ENCODE results near the gene PRKAG2. TPM values are rescaled to one million over a fixed set of nuclear protein-coding genes. Genes with fewer than 3 reads are reported as not detected.

PRKAG2 gene
- total RNA-seq, 1 donor from 2014 or later: 20.6 TPM

- Mint-ChIP-seq H3K9me3 (ENCODE audit: low read depth) (peaks cover 3% of the 10 kb centered on the region), H3K36me3 (ENCODE audit: insufficient read depth) (no peaks in the 10 kb centered on the region), H3K4me3 (ENCODE audit: low read depth) (no peak overlapping the region), H3K4me1 (ENCODE audit: low read depth) (peaks cover 20% of the 10 kb centered on the region), H3K27ac (no peak overlapping the region), H3K27me3 (peaks cover 56% of the 10 kb centered on the region)
- TF ChIP-seq CTCF (IDR thresholded peaks at IDR 0.05; ENCODE audit: unreplicated experiment): no peak
- DNase-seq (ENCODE audit: low spot score, unreplicated experiment): no peak
Observed at GRCh38 chr7:151808400-151809145, 68.3 kb downstream of the PRKAG2 start.

GRCh38 chr7:151807846-151808245, 69.1 kb downstream of the PRKAG2 start:
- TF ChIP-seq CTCF (IDR thresholded peaks at IDR 0.05; ENCODE audit: unreplicated experiment): no peak
- no peak for DNase-seq (ENCODE audit: low spot score, unreplicated experiment)
- peaks cover 3% of the 10 kb centered on the region for H3K9me3 Mint-ChIP-seq (ENCODE audit: low read depth)
- H3K36me3 Mint-ChIP-seq (ENCODE audit: insufficient read depth): no peaks in the 10 kb centered on the region
- no peak overlapping the region for H3K4me3 Mint-ChIP-seq (ENCODE audit: low read depth)
- H3K4me1 Mint-ChIP-seq (ENCODE audit: low read depth): peaks cover 13% of the 10 kb centered on the region
- H3K27me3 Mint-ChIP-seq: peaks cover 49% of the 10 kb centered on the region
- H3K27ac Mint-ChIP-seq: no peak overlapping the region

- Mint-ChIP-seq H3K27me3 (peaks cover 51% of the 10 kb centered on the region), H3K36me3 (ENCODE audit: insufficient read depth) (no peaks in the 10 kb centered on the region), H3K4me3 (ENCODE audit: low read depth) (no peak overlapping the region), H3K27ac (no peak overlapping the region), H3K9me3 (ENCODE audit: low read depth) (peaks cover 3% of the 10 kb centered on the region), H3K4me1 (ENCODE audit: low read depth) (peaks cover 13% of the 10 kb centered on the region)
- TF ChIP-seq CTCF (IDR thresholded peaks at IDR 0.05; ENCODE audit: unreplicated experiment): no peak
- no peak for DNase-seq (ENCODE audit: low spot score, unreplicated experiment)
Observed at GRCh38 chr7:151806952-151807775, 69.8 kb downstream of the PRKAG2 start.

GRCh38 chr7:151806204-151806603, 70.7 kb downstream of the PRKAG2 start:
- DNase-seq (ENCODE audit: low spot score, unreplicated experiment): no peak
- no peak overlapping the region for H3K4me3 Mint-ChIP-seq (ENCODE audit: low read depth)
- no peak for TF ChIP-seq CTCF (IDR thresholded peaks at IDR 0.05; ENCODE audit: unreplicated experiment)
- peaks cover 54% of the 10 kb centered on the region for H3K27me3 Mint-ChIP-seq
- H3K36me3 Mint-ChIP-seq (ENCODE audit: insufficient read depth): no peaks in the 10 kb centered on the region
- H3K27ac Mint-ChIP-seq: no peak overlapping the region
- H3K4me1 Mint-ChIP-seq (ENCODE audit: low read depth): peaks cover 11% of the 10 kb centered on the region
- H3K9me3 Mint-ChIP-seq (ENCODE audit: low read depth): peaks cover 3% of the 10 kb centered on the region

- peaks cover 8% of the 10 kb centered on the region for H3K4me1 Mint-ChIP-seq (ENCODE audit: low read depth)
- peaks cover 3% of the 10 kb centered on the region for H3K9me3 Mint-ChIP-seq (ENCODE audit: low read depth)
- TF ChIP-seq CTCF (IDR thresholded peaks at IDR 0.05; ENCODE audit: unreplicated experiment): no peak
- H3K36me3 Mint-ChIP-seq (ENCODE audit: insufficient read depth): no peaks in the 10 kb centered on the region
- H3K27ac Mint-ChIP-seq: no peak overlapping the region
- H3K27me3 Mint-ChIP-seq: peaks cover 46% of the 10 kb centered on the region
- no peak for DNase-seq (ENCODE audit: low spot score, unreplicated experiment)
- no peak overlapping the region for H3K4me3 Mint-ChIP-seq (ENCODE audit: low read depth)
Observed at GRCh38 chr7:151805191-151805590, 71.7 kb downstream of the PRKAG2 start.
